ENCODE data around the gene TBC1D12.

GRCh38 chr10:94407668-94408067 lies 5.3 kb downstream of the TBC1D12 start:
- no peak for TF ChIP-seq CTCF (IDR thresholded peaks at IDR 0.05; ENCODE audit: borderline replicate concordance, extremely low read depth, low read length, poor library complexity, severe bottlenecking)
- no peak for TF ChIP-seq EZH2 (IDR thresholded peaks at IDR 0.05; ENCODE audit: borderline replicate concordance, low read depth, low read length, severe bottlenecking)

All from DND-41 (cell line).